Epithelial cell of esophagus (primary cell): Measurements from ENCODE around the gene ZNF227.
"Not testable (repeated sequence)": the region's sequence is repeated elsewhere in the genome, so short reads cannot be mapped to it uniquely, and the experiment has no call there.

Experiments
- DNase-seq: peaks from one replicate; pipeline ENCODE4 v3.0.0; 2010; ENCODE audit warnings: low read depth
- H3K4me3 ChIP-seq: 2 replicates; pipeline ENCODE4 v1.5.1; 2011; ENCODE audit warnings: mild to moderate bottlenecking, low read length, control low read depth
- TF ChIP-seq, protein P1 (sequence below): IDR thresholded peaks from 2 replicates; pipeline ENCODE4 v1.5.1; 2011; ENCODE audit warnings: low read depth, mild to moderate bottlenecking, low read length, control low read depth, inconsistent platforms; ENCODE audit not compliant: insufficient read depth; ENCODE audit errors: missing control alignments

The ZNF227 gene

DNA sequence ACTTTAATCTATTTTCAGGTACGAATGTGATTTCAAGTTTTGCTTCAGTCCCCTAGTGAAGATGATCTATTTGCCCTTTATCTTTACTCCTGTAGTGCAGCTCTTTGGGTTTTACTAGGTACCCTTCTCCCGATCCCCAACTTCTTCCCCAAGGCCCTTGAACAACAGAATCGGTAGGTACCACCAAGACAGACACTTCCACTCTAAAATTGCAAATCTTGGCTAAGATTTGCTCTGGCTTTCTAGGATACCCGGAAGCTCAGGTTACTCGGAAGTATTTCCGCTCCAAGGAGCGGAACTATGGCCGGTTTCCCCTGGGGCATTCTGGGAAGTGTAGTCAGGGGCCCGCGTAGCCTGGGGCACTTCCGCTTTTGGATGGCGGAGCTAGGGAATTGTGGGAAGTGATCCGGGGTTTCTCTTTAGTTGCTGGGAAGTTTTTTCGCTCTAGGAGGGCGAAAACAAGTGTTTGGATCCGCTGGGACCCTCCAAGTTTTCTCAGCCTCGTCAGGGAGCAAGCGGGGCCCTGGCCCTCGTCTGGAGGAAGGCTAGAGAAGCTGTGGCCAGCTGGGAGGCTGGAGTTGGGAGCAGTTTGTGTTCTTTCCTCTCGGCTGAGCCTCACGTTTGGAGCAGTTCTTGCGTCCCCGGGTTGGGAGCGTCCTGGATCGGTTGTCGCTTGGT, 5.1 kb upstream of the ZNF227 start:
- peak overlapping the region; percentile 61 for H3K4me3 ChIP-seq
- peak; percentile 94 for DNase-seq

DNA sequence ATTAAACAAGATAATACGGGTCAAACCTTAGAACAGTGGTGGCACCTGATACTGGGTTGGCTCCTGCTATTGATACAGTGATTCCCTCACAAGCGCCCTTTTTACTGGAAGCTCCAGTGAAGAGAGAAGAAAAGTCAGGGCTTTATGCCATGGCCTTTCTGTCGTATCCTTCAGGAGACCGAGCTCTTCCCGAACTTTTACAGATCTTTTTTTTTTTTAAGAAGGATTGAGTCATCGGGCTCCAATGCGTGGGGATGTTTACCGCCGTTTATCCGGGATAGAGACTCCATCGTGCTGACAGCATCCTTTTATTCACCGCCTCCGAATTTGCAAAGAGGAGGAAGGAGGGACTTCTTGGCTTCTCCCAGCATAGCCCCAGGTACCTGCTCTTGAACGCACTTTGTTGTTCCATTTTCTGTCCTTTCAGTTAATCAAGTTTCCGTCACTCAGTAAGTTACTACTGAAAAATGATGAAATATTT, 574 bp downstream of the ZNF227 start:
- DNase-seq: peak; percentile 40
- TF ChIP-seq, protein P1, sequence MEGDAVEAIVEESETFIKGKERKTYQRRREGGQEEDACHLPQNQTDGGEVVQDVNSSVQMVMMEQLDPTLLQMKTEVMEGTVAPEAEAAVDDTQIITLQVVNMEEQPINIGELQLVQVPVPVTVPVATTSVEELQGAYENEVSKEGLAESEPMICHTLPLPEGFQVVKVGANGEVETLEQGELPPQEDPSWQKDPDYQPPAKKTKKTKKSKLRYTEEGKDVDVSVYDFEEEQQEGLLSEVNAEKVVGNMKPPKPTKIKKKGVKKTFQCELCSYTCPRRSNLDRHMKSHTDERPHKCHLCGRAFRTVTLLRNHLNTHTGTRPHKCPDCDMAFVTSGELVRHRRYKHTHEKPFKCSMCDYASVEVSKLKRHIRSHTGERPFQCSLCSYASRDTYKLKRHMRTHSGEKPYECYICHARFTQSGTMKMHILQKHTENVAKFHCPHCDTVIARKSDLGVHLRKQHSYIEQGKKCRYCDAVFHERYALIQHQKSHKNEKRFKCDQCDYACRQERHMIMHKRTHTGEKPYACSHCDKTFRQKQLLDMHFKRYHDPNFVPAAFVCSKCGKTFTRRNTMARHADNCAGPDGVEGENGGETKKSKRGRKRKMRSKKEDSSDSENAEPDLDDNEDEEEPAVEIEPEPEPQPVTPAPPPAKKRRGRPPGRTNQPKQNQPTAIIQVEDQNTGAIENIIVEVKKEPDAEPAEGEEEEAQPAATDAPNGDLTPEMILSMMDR: no peak

More for the DNA sequence above, 5.1 kb upstream of the ZNF227 start:
- TF ChIP-seq, protein P1: no peak

DNA sequence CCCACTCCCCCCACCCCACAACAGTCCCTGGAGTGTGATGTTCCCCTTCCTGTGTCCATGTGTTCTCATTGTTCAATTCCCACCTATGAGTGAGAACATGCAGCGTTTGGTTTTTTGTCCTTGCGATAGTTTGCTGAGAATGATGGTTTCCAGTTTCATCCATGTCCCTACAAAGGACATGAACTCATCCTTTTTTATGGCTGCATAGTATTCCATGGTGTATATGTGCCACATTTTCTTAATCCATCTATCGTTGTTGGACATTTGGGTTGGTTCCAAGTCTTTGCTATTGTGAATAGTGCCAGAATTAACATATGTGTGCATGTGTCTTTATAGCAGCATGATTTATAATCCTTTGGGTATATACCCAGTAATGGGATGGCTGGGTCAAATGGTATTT, 7.6 kb downstream of the ZNF227 start:
- DNase-seq, H3K4me3 ChIP-seq: not testable (repeated sequence)

More for the DNA sequence above, 574 bp downstream of the ZNF227 start:
- peak overlapping the region; percentile 63 for H3K4me3 ChIP-seq

DNA sequence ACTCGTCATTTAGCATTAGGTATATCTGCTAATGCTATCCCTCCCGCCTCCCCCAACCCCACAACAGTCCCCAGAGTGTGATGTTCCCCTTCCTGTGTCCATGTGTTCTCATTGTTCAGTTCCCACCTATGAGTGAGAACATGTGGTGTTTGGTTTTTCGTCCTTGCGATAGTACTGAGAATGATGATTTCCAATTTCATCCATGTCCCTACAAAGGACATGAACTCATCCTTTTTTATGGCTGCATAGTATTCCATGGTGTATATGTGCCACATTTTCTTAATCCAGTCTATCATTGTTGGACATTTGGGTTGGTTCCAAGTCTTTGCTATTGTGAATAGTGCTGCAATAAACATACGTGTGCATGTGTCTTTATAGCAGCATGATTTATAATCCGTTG, 8.4 kb downstream of the ZNF227 start:
- not testable (repeated sequence) for DNase-seq, H3K4me3 ChIP-seq

DNA sequence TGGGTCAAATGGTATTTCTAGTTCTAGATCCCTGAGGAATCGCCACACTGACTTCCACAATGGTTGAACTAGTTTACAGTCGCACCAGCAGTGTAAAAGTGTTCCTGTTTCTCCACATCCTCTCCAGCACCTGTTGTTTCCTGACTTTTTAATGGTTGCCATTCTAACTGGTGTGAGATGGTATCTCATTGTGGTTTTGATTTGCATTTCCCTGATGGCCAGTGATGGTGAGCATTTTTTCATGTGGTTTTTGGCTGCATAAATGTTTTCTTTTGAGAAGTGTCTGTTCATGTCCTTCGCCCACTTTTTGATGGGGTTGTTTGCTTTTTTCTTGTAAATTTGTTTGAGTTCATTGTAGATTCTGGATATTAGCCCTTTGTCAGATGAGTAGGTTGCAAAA, 9.0 kb downstream of the ZNF227 start:
- not testable (repeated sequence) for H3K4me3 ChIP-seq, DNase-seq

DNA sequence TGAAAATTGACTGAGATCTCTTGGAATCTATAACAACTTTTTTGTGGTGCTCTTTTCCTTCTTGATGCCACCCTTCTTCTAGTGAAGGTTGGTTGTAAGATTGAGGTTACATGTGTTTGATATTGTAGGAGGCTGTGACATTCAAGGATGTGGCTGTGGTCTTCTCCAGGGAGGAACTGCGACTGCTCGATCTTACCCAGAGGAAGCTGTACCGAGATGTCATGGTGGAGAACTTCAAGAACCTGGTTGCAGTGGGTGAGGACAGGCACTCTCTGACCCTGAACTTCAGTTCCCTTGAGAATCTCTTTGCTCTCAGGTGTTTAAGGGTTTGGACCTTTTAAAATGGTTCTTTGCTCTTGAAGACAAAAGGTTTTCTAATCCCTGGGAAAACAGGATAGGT, 16.0 kb downstream of the ZNF227 start:
- no peak overlapping the region for H3K4me3 ChIP-seq
- no peak for DNase-seq
- TF ChIP-seq, protein P1: no peak

DNA sequence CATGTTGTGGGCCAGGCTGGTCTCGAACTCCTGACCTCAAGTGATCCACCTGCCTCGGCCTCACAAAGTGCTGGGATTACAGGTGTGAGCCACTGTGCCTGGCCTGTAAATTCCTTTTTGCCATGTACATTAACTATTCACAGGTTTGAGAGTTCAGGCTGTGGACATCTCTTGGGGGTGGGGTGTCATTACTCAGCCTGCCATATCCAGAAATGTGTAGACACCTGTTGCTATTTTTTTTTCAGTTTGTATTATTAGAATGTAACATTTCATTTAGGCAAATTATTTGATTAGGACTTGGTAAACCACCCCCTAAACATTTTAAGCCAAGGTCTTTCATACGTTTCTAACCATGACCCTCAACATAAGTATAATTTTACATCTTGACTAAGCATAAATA, 20.5 kb downstream of the ZNF227 start:
- no peak overlapping the region for H3K4me3 ChIP-seq
- TF ChIP-seq, protein P1: no peak
- no peak for DNase-seq

DNA sequence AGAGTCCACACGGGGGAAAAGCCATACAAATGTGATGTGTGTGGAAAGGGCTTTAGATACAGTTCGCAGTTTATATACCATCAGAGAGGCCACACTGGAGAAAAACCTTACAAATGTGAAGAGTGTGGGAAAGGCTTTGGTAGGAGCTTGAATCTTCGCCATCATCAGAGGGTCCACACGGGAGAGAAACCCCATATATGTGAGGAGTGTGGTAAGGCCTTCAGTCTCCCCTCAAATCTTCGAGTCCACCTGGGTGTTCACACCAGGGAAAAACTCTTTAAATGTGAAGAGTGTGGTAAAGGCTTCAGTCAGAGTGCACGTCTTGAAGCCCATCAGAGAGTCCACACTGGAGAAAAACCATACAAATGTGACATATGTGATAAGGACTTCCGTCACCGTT, 24.1 kb downstream of the ZNF227 start:
- TF ChIP-seq, protein P1: no peak
- no peak for DNase-seq
- no peak overlapping the region for H3K4me3 ChIP-seq

DNA sequence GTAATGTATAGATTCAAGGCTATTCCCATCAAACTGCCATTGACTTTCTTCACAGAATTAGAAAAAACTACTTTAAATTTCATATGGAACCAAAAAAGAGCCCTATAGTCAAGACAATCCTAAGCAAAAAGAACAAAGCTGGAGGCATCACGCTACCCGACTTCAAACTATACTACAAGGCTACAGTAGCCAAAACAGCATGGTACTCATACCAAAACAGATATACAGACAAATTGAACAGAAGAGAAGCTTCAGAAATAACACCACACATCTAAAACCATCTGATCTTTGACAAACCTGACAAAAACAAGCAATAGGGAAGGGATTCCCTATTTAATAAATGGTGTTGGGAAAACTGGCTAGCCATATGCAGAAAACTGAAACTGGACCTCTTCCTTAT, 40.0 kb downstream of the ZNF227 start:
- H3K4me3 ChIP-seq: not testable (repeated sequence)

DNA sequence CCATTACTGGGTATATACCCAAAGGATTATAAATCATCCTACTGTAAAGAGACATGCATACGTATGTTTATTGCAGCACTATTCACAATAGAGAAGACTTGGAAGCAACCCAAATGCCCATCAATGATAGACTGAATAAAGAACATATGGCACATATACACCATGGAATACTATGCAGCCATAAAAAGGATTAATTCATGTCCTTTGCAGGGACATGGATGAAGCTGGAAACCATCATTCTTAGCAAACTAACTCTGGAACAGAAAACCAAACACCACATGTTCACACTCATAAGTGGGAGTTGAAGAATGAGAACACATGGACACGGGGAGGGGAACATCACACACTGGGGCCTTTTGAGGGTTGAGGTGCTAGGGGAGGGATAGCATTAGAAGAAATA, 41.1 kb downstream of the ZNF227 start:
- H3K4me3 ChIP-seq, DNase-seq: not testable (repeated sequence)

More for the DNA sequence above, 40.0 kb downstream of the ZNF227 start:
- not testable (repeated sequence) for DNase-seq
